HG02852 (cell line): ENCODE results near the gene TM4SF1.
"Not testable (repeated sequence)": the region's sequence is repeated elsewhere in the genome, so short reads cannot be mapped to it uniquely, and the experiment has no call there.

ENCODE experiments used
- ATAC-seq: cut with Tn5 transposase; IDR thresholded peaks from one replicate; pipeline ENCODE4 v1.9.1; 2021; ENCODE audit warnings: mild to moderate bottlenecking, moderate library complexity; ENCODE audit not compliant: unreplicated experiment

TM4SF1 gene

DNA sequence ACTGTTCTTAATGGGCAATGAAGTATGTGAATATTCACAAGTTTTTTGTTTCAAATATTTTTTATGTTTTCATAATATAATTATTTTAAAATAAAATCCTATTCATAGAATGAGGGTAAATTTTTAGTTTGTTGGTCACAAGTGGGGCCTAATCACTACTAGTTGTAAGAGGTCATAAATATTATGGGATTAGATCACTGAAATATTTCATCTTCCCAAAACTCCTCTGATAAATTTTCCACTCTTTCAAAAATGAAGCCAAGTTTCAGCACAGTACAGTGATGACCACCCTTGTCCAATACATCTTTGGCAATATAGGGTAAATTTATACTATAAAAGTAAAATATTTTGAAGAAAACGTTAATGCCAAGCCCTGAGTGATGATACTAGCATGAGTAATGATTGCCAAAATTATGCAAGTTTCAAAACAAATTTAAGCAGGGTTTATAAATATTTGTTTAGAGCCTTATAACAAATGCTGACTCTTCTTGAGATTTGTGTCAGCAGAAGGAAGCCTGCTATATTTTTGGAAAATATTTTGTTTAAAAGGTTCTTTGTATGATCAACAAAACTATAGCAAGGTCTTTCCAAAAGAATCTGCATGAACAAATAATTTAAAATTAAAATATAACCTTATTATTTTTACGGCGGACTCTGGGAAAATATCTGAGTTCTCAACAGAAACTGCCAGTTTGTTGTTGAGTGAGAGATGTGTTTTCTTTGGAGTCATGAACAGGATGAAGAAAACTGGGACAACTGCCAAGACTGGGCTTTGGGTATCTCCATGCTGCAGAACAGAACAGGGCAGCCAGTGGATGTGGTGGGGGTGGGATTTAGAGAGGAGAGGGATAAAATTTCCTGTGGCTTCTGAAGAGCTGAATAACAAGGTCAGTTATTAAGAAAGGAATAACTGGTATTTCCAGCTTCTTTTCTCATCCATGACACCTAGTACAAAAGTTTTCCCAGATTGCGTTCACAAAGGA, 17.9 kb upstream of the TM4SF1 start:
- ATAC-seq = no peak

DNA sequence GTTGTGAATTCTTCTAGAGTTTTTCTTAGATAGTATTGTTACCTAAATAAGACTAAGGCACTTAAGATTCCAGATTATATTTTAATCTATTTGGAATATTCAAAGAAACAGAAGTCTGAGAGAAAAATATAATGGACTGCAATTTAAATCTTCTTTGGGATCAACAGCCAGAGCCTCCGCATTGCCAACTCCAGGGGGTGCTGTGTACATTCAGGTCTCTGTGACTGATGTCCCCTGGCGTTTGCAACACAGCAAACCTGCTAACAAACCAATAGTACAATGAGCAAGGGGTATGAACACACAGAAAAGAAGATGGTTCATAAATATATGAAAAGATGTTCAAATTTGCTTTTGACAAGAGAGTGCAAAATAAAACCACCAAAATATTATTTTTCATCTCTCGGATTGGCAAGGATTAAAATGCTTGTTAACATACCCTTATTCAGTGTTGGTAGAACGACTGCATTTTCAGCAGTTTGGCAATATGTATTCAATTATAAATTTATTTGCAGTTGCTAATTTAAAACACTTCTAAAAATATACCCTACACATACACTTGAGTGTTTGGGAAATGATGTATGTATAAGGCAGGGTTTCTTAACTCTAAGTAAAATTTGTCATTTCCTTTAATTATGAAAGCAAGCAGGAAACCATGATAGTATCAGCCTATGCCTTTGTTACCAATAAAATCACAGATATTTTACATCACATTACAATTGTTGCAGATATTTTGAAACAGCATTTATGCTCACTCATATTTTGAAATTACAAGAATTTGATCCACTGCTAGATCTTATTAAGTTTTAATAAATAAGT, 16.1 kb upstream of the TM4SF1 start:
- ATAC-seq = peak; percentile 86

DNA sequence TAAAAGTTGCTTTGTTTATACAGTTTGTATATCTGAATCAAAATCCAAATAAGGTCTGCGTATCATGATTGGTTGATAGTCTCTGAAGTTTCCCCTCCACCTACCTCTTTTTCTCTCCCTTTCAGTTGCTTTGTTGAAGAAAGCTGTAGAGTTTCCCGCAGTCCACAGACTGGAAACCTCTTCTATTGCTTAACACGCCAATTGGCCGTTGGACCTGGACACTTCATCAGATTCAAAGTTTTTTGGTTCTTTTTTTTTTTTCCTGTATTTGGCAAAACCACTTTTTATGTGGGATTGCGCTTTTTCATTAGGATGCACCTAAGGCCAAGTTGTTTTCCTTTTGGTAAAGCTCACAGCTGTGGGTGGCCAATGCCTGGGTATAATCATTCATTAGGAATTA, 14.5 kb upstream of the TM4SF1 start:
- ATAC-seq = no peak

DNA sequence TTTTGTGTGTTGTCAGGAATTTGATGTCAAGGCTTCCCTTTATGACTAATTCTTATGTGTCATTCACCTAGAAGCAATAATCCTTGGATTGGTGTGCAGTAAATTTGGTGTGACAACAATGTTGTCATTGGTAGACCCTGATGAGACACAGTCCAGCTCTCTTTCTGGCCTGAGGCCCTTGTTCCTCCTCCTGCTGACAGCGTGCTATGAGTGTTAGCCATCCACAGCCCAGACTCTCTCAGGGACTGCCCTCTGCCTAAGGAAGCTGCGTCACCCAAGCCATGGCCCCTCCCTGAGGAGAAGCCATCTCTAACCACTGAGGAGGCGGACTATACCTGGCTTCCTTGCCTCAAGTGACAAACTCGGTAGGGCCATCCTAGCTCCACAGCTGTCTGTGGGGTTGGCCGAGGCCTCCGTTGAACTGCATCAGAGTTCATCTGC, 13.3 kb upstream of the TM4SF1 start:
- no peak for ATAC-seq

GRCh38 chr3:149390294-149390693, 12.8 kb upstream of the TM4SF1 start:
- no peak for ATAC-seq

GRCh38 chr3:149388531-149389417, 11.3 kb upstream of the TM4SF1 start:
- no peak for ATAC-seq

DNA sequence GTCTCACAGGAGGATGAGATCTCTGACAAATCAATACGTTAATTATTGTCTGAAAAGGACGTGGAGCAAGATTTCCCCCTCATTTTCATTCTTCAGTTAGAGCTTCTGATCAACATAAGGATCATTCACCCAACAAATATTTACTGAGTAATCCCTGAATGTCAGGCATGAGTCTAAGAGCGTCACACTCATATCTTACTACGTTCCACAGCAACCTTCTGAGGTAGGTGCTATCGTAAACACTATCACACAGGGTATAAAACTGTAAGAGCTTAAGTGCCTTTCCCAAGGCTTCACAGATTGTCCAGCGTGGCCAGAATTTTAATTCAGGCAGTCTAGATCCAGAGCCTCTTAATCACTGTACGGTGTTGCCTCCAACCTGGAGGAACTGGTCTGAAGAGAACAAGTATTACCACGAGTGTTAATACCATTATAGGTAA, 10.6 kb upstream of the TM4SF1 start:
- ATAC-seq = no peak

DNA sequence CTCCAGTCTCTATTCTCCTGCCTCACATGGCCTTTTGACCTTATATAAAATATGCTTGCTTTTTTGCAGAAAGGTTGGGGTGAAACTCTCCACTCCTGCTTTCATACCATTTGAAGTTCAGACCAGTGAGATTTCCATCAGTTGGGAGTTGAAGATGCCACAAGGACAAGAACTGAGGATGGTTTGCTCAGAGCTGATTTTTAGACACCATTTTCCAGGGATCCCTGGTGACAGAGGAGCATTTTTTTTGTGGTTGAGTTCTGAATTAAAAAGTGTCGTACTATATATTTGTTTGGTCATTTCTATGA, 8.8 kb upstream of the TM4SF1 start:
- no peak for ATAC-seq

- no peak for ATAC-seq
Measured at GRCh38 chr3:149385617-149386298, 8.3 kb upstream of the TM4SF1 start.

- ATAC-seq = no peak
Measured at GRCh38 chr3:149384911-149385321, 7.5 kb upstream of the TM4SF1 start.

DNA sequence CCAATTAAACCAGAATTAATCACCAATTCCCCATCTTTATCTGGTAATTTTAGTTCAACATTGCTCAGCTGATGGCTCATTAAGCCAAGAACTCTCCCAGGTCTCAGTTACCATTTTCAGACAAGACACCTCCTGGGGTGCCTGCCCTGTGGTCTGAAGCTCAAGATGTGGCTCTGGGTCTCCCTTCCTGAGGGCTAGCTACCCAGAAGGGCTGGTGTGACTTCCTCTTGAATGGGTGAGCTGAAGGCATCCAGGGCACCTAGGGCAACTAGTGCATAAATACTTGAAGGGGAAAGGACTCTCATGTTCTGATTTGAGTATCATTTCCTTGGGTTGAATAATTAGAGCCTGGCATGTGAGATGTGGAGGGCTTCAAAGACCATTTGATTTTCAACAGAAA, 6.7 kb upstream of the TM4SF1 start:
- no peak for ATAC-seq

- ATAC-seq = no peak
Measured at GRCh38 chr3:149383703-149384102, 6.3 kb upstream of the TM4SF1 start.

DNA sequence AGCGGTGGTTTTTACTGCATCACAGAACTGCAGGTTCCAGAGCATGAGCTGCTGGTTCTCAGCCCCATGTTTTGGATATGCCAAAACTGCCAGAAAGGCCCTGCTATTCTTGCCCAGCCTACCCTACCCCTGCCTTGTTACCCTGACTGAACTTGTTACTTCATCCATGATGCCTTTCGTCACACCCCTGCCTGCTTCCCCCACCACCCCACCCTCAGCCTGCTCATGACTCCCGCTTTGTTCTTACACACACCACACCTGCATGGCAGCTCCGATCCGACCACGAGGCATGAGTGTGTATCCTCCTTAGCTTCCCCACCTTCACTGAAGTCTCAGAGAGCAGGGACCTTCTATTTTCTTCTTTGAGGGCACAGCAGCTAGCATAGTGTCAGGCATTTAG, 5.1 kb upstream of the TM4SF1 start:
- no peak for ATAC-seq

DNA sequence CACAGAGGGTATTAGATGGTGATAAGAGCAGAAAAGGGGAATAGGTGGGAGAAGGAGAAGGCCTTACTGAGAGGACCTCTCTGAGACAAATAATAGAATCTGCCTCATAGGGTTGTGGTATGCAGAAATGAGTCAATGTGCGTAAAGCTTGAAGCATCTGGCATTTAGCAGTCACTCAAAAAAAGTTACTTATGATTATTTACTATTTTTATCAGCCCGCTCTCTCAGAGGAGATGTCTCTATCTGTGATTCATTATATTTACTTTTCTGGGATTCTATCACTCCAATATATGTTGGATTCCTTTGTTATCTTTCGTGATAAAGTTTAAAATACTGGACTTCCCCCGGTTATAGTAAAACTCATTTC, 4.6 kb upstream of the TM4SF1 start:
- ATAC-seq = peak; percentile 82

DNA sequence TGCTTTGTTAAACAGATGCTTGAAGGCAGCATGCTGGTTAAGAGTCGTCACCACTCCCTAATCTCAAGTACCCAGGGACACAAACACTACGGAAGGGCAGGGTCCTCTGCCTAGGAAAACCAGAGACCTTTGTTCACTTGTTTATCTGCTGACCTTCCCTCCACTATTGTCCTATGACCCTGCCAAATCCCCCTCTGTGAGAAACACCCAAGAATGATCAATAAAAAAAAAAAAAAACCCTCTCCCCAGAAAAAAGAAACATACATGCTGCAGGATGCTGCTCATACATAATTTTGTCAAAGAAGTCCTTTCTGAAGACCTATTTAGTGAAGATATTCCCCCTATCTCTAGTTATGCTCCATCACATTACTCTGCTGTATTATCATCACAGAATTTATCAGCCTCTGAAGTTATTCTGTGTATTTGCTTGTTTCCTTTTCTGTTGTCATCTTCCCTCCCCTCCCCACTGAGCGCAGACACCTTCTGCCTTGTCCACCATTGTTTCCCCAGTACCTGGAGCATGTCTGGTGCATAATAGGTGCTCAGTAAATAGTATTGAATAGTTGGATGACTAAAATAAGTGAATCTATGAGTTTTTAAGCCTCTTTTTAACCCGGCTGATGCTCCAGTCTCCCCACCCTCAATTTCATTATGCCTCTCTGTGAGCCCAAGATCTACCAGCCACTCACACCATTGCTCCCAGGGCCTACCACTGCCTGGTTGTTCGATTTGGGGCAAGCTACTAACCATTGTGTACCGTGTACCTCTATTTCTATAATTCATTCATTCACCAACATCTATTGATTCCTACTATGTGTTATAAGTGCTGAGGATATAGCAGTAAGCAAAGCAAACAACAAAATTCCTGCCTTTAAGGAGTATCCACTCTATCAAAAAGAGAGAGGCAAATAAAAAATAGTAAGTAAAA, 4.0 kb upstream of the TM4SF1 start:
- no peak for ATAC-seq

- ATAC-seq = not testable (repeated sequence)
Measured at GRCh38 chr3:149380220-149380619, 2.8 kb upstream of the TM4SF1 start.

GRCh38 chr3:149378478-149379309, 1.2 kb upstream of the TM4SF1 start:
- ATAC-seq = no peak

GRCh38 chr3:149376718-149377407, 586 bp downstream of the TM4SF1 start:
- no peak for ATAC-seq
